ENCODE data around the gene CRHBP.
"Not testable (repeated sequence)": the region's sequence is repeated elsewhere in the genome, so short reads cannot be mapped to it uniquely, and the experiment has no call there.

Gene CRHBP, protein sequence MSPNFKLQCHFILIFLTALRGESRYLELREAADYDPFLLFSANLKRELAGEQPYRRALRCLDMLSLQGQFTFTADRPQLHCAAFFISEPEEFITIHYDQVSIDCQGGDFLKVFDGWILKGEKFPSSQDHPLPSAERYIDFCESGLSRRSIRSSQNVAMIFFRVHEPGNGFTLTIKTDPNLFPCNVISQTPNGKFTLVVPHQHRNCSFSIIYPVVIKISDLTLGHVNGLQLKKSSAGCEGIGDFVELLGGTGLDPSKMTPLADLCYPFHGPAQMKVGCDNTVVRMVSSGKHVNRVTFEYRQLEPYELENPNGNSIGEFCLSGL

DNA sequence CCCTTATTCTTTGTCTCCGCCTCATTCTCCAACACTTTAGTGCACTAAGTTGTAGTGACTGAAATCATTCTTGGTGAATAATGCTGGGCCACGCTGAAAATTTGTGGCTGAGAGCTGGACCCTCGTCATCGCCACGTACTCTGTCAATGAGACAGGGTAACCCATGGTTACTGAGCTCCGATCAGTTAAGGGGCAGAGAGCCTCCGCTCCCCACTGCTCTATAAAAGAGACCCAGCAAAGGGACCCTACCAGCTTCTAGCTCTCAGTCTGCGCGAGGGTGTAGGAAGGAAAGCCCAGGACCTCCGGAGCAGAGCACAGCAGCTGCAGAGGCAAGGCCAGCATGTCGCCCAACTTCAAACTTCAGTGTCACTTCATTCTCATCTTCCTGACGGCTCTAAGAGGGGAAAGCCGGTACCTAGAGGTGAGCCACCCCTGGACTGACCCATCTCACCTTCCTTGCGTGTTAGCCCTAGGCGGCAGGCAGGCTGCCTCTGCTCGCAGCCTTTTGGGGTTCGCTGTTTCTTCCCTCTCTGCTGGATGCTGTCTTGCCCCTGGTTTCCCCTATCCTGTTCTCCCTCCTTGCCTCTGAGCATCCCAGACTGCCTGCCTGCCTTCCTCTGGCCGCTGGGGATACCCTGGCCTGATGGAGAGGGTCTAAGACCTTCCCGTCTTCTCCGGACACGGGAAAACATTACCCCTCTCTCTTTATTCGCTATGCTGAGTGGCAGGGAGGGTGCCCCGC, at the start of gene CRHBP:
Gene CRHBP, plus strand, starts transcription at position 251 of the 742 bp plus-strand sequence. Its CDS starts 90 bp downstream, at position 341.
- DNase-seq, result no peak

GRCh38 chr5:76908166-76908565, 44.7 kb upstream of the CRHBP start:
- no peak for DNase-seq

DNA sequence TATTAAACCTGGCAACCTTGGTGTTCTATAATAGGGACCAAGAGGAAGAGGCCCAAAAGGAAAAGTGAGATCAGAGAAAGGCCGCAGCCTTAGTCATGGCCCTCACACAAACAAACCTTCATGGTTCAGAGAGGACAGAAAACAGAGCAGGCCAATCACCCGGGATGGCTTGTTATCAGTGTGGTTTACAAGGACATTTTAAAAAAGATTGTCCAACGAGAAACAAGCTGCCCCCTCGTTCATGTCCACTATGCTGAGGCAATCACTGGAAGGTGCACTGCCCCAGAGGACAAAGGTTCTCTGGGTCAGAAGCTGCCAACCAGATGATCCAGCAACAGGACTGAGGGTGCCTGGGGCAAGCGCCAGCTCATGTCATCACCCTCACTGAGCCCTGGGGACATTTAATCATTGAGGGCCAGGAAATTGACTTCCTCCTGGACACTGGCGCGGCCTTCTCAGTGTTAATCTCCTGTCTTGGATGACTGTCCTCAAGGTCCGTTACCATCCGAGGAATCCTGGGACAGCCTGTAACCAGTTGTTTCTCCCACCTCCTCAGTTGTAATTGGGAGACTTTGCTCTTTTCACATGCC, 42.4 kb upstream of the CRHBP start:
- DNase-seq, result not testable (repeated sequence)

DNA sequence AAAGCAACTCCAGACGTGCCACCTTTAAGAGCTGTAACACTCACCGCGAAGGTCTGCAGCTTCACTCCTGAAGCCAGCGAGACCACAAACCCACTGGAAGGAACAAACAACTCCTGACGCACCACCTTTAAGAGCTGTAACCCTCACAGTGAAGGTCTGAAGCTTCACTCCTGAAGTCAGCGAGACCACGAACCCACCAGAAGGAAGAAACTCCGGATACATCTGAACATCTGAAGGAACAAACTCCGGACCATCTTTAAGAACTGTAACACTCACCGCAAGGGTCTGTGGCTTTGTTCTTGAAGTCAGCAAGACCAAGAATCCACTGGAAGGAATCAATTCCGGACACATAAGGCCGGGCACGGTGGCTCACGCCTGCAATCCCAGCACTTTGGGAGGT, 38.2 kb upstream of the CRHBP start:
- DNase-seq, result not testable (repeated sequence)

GRCh38 chr5:76918539-76918938, 34.3 kb upstream of the CRHBP start:
- no peak for DNase-seq

DNA sequence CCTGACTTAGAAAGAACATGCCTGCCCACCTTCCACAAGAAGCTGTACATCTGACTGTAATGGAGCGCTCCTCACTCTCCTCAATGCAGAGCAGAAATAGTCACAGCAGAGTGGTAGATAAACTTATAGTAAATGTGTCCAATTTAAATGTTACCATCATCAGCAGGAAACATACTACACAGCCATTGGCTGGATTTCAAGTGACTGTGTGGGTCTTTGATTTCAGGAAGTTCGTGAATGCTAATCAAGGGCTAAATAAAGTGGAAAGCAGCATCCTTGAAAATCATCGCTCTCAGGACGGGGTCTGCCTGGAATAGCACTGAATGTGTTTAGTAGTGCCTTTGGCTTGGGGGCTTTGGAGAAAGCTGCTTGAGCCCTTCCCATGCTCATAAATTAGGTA, 32.4 kb upstream of the CRHBP start:
- DNase-seq, result no peak

- DNase-seq, result no peak
These were observed 26.3 kb upstream of the CRHBP start for GRCh38 chr5:76926329-76927105.

DNA sequence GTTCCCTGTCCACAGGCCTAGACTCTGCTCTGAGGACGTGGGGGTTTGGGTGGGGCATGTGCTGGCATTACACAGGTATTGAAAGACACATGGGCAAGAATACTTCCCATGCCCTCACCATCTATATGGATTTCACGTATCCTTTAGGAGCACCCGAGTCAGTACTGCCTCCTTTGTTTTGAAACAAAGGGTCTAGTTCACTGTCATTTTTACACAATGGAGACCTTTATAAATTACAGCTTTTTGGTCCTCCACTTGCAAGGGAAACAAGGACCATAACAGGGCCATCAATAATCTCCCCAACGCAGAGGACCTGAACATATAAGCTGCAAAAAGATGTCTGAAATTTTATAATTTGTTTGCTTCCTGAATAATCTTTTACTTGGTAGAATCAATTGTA, 24.9 kb upstream of the CRHBP start:
- no peak for DNase-seq

DNA sequence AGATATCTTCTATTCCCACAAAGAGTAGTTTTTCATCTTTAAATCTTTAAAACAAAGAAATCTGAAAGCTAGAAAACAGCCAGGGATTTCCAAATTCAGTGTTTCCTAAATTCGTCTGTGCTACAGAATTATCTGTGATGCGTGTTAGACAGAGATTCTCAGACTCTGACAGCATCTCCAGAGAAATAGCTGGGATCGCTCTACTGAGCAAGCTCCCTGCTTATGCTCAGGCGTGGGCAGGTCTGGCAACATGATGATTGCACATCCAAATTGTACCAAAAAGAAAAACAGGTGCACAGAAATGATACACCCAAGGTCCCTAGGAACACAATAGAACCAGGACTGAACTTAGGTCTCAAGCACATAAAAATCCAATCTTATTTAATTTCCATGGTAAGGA, 22.8 kb upstream of the CRHBP start:
- no peak for DNase-seq

DNA sequence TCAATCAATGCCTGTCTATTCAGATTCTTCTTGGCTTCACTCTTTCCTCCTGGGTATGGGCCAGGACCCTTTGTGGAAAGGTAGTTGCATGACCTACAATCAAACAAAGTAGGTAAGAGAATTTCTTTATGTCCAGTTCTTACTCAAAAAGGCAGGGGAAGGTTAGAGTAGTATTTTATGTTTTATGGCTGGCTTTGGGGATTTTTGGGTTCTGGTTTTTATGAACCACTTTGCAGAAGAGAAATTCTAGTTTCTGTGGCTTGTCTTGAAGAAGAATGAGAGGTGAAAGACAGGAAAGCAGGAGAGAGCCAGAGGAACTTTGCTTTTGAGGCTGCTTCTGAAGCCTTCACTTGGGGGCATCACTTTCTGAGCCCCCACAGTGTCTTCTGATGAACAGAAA, 14.7 kb upstream of the CRHBP start:
- no peak for DNase-seq

- no peak for DNase-seq
These were observed 11.8 kb upstream of the CRHBP start for GRCh38 chr5:76941000-76941399.

DNA sequence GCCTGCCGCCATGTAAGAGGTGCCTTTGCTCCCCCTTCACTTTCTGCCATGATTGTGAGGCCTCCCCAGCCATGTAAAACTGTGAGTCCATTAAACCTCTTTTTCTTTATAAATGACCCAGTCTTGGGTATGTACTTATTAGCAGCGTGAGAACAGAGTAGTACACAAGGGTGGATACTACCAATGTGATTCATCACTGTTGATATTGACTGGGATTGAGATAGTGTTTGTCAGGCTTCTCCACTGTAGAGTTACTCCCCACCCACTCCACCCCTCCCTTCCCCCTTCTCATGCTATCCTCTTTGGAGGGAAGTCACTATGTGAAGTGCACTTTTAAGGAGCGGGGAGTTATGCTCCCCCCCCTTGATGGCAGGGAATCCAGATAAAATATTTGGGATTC, 11.4 kb upstream of the CRHBP start:
- no peak for DNase-seq

DNA sequence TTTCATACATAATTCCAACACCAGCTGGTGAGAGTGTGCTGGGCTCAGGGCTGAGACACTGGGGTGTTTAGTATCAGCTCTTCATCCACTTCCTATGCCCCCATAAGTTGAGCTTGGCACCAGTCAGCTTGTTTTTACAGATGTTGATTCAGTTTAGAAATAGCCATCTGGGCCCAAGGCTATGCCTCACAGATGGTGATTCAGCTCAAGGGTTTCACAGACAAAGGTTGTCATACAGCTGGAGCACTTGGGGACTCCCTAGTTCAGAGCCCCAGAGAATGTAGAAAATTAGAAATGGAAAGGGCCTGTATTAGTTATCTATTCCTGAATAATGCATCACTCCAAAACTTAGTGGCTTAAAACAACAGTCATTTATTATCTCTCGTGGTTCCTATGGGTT, 10.3 kb upstream of the CRHBP start:
- DNase-seq, result no peak

DNA sequence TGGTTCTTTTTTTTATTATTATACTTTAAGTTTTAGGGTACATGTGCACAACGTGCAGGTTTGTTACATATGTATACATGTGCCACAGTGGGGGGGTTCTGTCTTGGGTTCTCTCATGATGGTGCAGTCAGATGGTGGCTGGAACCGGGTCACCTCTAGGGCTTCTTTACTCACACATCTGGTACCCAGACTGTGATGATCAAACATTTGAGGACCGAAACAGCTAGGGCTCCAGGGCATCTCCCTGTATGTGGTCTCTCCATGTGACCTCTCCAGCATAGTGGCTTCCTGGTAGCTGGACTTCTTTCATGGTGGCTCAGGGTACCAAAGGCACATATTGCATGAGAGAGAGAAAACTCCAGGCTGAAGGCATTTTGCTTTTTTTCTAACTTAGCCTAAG, 9.8 kb upstream of the CRHBP start:
- no peak for DNase-seq

DNA sequence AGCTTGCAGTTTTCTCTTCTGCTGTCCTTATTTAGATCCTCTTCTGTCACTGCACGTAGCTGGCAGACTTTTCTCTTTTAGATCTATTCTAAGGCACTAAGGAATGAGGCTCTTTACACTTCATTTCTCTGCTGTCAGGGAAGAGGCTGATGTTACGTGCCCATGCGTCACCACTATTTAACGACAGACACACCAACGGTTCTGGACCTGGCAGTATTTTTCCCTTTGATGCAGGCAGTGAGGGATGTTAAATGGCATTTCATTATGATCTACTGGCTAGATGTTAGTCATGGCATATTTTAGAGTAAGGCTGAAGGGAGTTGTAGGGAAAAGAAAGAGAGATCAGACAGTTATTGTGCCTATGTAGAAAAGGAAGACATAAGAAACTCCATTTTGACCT, 8.2 kb upstream of the CRHBP start:
- DNase-seq, result no peak

- DNase-seq, result not testable (repeated sequence)
These were observed 7.6 kb upstream of the CRHBP start for GRCh38 chr5:76945238-76945637.

- DNase-seq, result no peak
These were observed 6.8 kb upstream of the CRHBP start for GRCh38 chr5:76946090-76946489.

- no peak for DNase-seq
These were observed 5.8 kb upstream of the CRHBP start for GRCh38 chr5:76947082-76947503.

- DNase-seq, result no peak
These were observed 922 bp downstream of the CRHBP start for GRCh38 chr5:76953551-76954382.

- DNase-seq, result no peak
These were observed 1.5 kb downstream of the CRHBP start for GRCh38 chr5:76954383-76954763.

DNA sequence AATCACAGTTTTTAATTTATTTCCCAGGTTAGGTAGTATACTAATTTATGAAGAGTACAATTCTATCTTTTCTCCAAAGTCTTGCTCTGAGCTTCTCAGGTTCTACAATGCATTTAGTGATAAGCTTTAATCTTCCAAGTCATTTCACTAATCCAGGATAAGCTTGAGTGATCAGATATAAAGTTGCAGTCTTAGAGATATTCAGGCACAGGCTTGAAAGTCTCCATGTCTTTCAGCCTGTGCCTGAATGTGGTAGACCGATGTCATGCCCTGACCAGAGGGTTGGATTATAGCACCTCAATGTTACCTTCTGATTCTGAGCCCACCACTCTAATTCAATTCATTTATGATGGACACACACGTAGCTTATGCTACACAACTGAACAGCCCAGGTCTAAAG, 3.2 kb downstream of the CRHBP start:
- no peak for DNase-seq

GRCh38 chr5:76958991-76959767, 6.3 kb downstream of the CRHBP start:
- no peak for DNase-seq
